ENCODE measurements around the gene AMZ2.
A peak's percentile ranks its signal among the peaks of the same experiment; 100 is the strongest.
"Not testable (repeated sequence)": the region's sequence is repeated elsewhere in the genome, so short reads cannot be mapped to it uniquely, and the experiment has no call there.

AMZ2 gene

GRCh38 chr17:68247445-68248198 lies at the start of gene AMZ2:
Gene AMZ2, plus strand, starts transcription at chr17:68248043. Its CDS starts 2,145 bp downstream, at chr17:68250188.
- DNase-seq (ENCODE audit: low spot score) = peak; percentile 98

GRCh38 chr17:68198931-68199836 lies 48.7 kb upstream of the AMZ2 start:
- no peak for DNase-seq (ENCODE audit: low spot score)

- no peak for DNase-seq (ENCODE audit: low spot score)
Measured at GRCh38 chr17:68199837-68200688, 47.8 kb upstream of the AMZ2 start.

GRCh38 chr17:68200689-68201417 lies 47.0 kb upstream of the AMZ2 start:
- peak; percentile 75 for DNase-seq (ENCODE audit: low spot score)

- not testable (repeated sequence) for DNase-seq (ENCODE audit: low spot score)
Measured at GRCh38 chr17:68201418-68201771, 46.4 kb upstream of the AMZ2 start.

- not testable (repeated sequence) for DNase-seq (ENCODE audit: low spot score)
Measured at GRCh38 chr17:68202321-68202720, 45.5 kb upstream of the AMZ2 start.

GRCh38 chr17:68204736-68205135 lies 43.1 kb upstream of the AMZ2 start:
- no peak for DNase-seq (ENCODE audit: low spot score)

- peak; percentile 95 for DNase-seq (ENCODE audit: low spot score)
Measured at GRCh38 chr17:68205251-68205807, 42.5 kb upstream of the AMZ2 start.

- DNase-seq (ENCODE audit: low spot score) = peak; percentile 70
Measured at GRCh38 chr17:68205808-68206720, 41.8 kb upstream of the AMZ2 start.

- no peak for DNase-seq (ENCODE audit: low spot score)
Measured at GRCh38 chr17:68207651-68208253, 40.1 kb upstream of the AMZ2 start.

GRCh38 chr17:68208651-68209050 lies 39.2 kb upstream of the AMZ2 start:
- not testable (repeated sequence) for DNase-seq (ENCODE audit: low spot score)

- DNase-seq (ENCODE audit: low spot score) = not testable (repeated sequence)
Measured at GRCh38 chr17:68209191-68209900, 38.5 kb upstream of the AMZ2 start.

- DNase-seq (ENCODE audit: low spot score) = no peak
Measured at GRCh38 chr17:68210570-68211315, 37.1 kb upstream of the AMZ2 start.

GRCh38 chr17:68213428-68214411 lies 34.1 kb upstream of the AMZ2 start:
- DNase-seq (ENCODE audit: low spot score) = not testable (repeated sequence)

GRCh38 chr17:68215453-68215852 lies 32.4 kb upstream of the AMZ2 start:
- not testable (repeated sequence) for DNase-seq (ENCODE audit: low spot score)

- DNase-seq (ENCODE audit: low spot score) = not testable (repeated sequence)
Measured at GRCh38 chr17:68219429-68219828, 28.4 kb upstream of the AMZ2 start.

GRCh38 chr17:68220186-68220585 lies 27.7 kb upstream of the AMZ2 start:
- not testable (repeated sequence) for DNase-seq (ENCODE audit: low spot score)
